ENCODE measurements around the gene NOTCH1. TPM values are rescaled to one million over a fixed set of nuclear protein-coding genes. Genes with fewer than 3 reads are reported as not detected.
A peak's percentile ranks its signal among the peaks of the same experiment; 100 is the strongest.

The NOTCH1 gene
- total RNA-seq, 2 experiments from 2014 or later, result 70.0 to 79.4 TPM

DNA sequence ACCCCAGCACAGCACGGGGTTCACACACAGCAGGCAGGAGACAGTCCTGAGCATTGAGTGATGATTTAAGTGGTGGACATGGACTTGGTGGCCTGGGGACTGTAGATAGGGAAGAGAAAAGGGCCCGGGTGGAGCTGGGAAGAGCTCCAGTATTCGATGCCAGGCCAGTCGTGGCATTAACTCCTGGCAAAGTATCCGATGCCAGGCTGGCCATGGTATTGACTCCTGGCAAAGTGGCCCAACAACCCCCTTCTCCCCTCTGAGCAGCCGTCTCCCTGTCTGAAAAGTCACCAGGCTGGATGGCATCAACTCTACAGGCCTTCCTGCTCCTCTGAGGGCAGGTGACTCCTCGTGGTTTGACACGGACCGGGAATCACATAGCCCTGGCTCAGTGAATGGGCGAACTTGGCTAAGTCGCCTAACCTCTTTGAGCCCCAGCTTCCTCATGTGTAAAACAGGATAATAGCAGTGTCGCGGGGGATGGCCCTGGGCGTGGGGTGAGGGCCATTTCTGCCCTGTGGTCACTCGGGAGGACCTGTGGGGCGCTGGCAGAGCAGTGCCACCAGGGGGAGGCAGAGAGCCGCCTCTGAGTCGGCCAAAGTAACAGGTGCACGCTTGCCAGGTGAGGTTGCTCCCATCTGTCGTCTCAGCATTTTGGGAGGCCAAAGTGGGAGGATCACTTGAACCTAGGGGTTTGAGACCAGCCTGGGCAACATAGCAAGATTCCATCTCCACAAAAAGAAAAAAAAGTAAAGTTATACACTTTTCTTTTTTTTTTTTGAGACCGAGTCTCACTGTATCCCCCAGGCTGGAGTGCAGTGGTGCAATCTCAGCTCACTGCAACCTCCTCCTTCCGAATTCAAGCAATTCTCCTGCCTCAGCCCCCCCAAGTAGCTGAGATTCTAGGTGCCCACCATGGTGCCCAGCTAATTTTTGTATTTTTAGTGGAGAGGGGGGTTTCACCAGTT is 57.3 kb downstream of the NOTCH1 start:
- ChIA-PET POLR2A (interaction anchor here (0.6 kb wide), 1 partner anchor 859 kb away, joined by 9 read pairs; no protein-coding TSS in a partner anchor), CTCF (interaction anchor here (0.7 to 6.4 kb wide), 13 partner anchors 24 to 241 kb away, joined by 3 to 61 read pairs (median 5); no protein-coding TSS in a partner anchor)
- no peaks in the 10 kb centered on the region for H3K27me3 Mint-ChIP-seq
- no peaks in the 10 kb centered on the region for H3K9me3 Mint-ChIP-seq (ENCODE audit: low read depth)
- H3K4me1 Mint-ChIP-seq, result peaks cover 4% of the 10 kb centered on the region
- H3K4me3 Mint-ChIP-seq, result no peak overlapping the region
- ATAC-seq (peak; percentile 46), DNase-seq (peak; percentile 86)
- H3K27ac Mint-ChIP-seq, result no peak overlapping the region
- no peaks in the 10 kb centered on the region for H3K36me3 Mint-ChIP-seq (ENCODE audit: low read depth)
- intact Hi-C loops (cut with DNase I, micrococcal nuclease), result loop anchor here (1.0 kb wide), 2 partner anchors 142 to 143 kb away; no protein-coding TSS in a partner anchor

DNA sequence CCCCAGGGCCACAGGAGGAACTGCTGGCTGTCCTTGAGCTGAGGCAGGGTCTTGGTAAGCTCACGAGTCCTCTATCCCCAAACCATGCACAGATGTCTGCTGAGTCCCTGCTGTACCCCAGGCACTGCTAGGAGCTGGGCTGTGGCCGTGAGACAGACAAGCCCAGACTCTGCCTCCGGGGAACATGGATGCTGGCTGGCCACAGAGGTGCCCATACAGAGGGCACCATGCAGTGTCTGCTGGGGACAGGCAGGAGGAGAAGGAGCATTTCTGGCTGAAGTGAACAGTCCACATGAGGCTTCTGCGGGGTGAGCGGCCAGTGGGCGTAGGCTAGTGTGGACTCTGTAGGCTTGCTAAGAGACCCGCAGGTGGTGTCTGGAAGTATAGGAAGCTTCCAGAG is 58.2 kb downstream of the NOTCH1 start:
- ChIA-PET CTCF (interaction anchor here (0.6 to 6.4 kb wide), 10 partner anchors 52 to 620 kb away, joined by 3 to 61 read pairs (median 6); no protein-coding TSS in a partner anchor), POLR2A (no interaction called here)
- Mint-ChIP-seq H3K36me3 (ENCODE audit: low read depth) (peaks cover 2% of the 10 kb centered on the region), H3K4me1 (peaks cover 4% of the 10 kb centered on the region), H3K27me3 (no peaks in the 10 kb centered on the region), H3K27ac (no peak overlapping the region), H3K9me3 (ENCODE audit: low read depth) (no peaks in the 10 kb centered on the region), H3K4me3 (no peak overlapping the region)
- DNase-seq, result no peak
- intact Hi-C loops (cut with DNase I, micrococcal nuclease), result loop anchor here (1.0 kb wide), 2 partner anchors 143 to 144 kb away; no protein-coding TSS in a partner anchor
- no peak for ATAC-seq

DNA sequence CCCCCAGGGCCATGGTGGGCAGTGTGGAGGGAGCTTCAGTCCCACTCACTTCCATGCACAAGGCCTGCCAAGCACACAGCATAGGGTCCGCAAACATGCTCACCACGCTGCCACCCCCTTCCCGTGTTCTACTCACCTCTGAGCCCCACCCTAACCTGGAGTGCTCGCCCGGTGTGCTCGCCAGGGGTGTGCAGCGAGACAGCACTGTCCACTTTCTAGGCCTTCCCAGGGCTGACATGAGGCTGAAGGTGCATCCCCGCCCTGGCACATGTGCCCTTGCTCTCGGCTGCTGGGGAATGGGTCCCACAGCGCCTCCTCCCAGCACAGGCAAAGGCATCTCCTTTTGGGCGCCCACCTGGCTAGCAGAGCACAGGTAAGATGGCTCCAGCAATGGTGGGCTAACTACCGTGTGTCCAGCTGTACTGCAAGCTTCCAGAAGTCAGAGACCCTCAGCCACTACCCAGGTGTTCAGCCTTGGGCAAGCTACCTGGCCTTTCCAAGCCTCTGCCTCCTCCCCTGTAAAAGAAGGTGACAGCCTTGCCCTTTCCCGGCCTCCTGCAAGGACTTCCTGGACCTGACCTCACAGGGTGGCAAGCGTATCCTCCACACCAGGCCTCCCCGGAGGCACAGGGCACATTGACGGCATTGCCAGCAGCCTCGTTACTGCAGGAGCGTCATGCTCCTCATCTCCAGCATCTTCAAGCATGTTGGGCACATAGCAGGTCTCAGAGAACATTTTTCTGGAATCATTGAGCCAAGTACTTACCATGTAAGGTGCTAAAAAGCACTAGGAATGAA is 58.8 kb downstream of the NOTCH1 start:
- Mint-ChIP-seq H3K4me1 (peaks cover 7% of the 10 kb centered on the region), H3K27ac (no peak overlapping the region), H3K4me3 (no peak overlapping the region), H3K27me3 (no peaks in the 10 kb centered on the region), H3K36me3 (ENCODE audit: low read depth) (peaks cover 5% of the 10 kb centered on the region), H3K9me3 (ENCODE audit: low read depth) (no peaks in the 10 kb centered on the region)
- ChIA-PET POLR2A (no interaction called here), CTCF (interaction anchor here (0.5 to 6.4 kb wide), 11 partner anchors 53 to 462 kb away, joined by 3 to 61 read pairs (median 6); no protein-coding TSS in a partner anchor)
- intact Hi-C loops (cut with DNase I, micrococcal nuclease), result no loop called here
- ATAC-seq (no peak), DNase-seq (no peak)

DNA sequence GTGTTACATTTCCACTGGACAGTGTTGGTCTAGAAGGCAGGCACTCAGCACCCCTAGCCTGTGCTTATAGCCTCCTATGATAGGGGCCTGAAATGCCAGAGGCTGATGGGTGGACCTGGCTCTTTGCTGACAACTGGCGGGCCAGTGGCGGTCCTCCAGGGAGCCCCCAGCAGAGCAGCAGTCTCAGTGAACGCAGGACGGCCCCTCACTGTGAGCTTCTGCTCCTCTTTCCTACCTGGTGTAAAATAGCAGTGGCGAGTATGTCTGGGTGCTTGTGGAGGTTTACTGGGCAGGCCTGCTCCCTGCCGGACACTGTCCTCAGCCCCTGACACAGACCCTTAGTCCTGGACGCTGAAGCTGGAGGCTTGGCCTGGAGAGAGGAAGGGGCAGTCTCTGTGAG is 59.7 kb downstream of the NOTCH1 start:
- ATAC-seq, result no peak
- no peak for DNase-seq
- intact Hi-C loops (cut with DNase I, micrococcal nuclease), result no loop called here
- peaks cover 10% of the 10 kb centered on the region for H3K36me3 Mint-ChIP-seq (ENCODE audit: low read depth)
- H3K4me1 Mint-ChIP-seq, result peaks cover 16% of the 10 kb centered on the region
- CTCF ChIA-PET, result interaction anchor here (0.5 to 6.4 kb wide), 11 partner anchors 42 to 610 kb away, joined by 3 to 61 read pairs (median 6); no protein-coding TSS in a partner anchor
- no peaks in the 10 kb centered on the region for H3K27me3 Mint-ChIP-seq
- no peak overlapping the region for H3K27ac Mint-ChIP-seq
- no peaks in the 10 kb centered on the region for H3K9me3 Mint-ChIP-seq (ENCODE audit: low read depth)
- no peak overlapping the region for H3K4me3 Mint-ChIP-seq
- POLR2A ChIA-PET, result no interaction called here

DNA sequence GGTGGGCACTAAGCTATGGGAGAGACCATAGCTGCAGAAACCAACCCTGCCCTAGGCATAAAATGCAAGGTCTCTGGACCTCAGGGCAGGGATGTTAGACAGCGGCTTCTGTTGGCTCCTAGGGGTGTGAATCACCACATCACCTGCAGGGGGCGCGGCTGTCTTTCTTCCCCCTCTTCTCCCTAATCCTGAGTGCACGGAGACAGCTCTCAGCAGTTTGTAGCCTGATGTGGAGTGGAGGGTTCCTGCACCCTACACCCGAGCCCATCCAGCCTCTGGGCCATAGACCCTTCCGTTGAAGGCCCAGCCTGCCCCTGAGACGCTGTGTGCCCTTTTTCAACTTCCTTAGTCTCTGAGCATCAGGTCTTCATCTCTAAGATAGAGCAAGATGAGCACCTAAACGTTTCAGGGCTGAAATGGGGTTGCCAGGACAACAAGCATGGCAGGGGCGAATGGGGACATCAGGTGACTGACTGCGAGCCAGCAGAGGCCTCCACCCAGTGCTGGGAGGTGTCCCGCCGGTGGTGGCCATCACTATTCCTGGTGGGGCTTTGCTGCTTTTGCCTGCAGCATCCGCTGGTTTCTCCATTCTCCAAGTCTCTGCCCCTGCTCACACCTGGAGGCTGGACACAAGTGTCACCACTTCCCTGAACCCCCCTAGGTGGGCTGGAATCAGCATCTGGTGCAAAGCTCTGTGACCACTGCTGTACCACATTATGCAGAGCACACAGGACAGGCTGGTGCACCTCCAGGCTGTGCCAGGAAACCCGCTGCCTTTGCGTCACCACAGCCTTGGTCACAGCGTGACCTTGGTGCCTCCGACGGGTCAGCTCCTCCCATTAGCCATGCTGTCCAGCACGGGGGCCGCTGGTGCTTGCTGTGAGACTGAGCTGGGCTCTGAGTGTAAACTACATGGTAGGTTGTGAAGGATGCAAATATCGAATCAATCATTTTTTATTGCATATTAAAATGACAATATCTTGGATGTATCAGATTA is 60.5 kb downstream of the NOTCH1 start:
- ChIA-PET CTCF (interaction anchor here (0.6 to 6.4 kb wide), 17 partner anchors 10 to 610 kb away, joined by 3 to 61 read pairs (median 4); no protein-coding TSS in a partner anchor), POLR2A (interaction anchor here (0.6 kb wide), 1 partner anchor 463 kb away, joined by 3 read pairs; no protein-coding TSS in a partner anchor)
- DNase-seq (peak; percentile 92), ATAC-seq (peak; percentile 15)
- intact Hi-C loops (cut with DNase I, micrococcal nuclease), result loop anchor here (1.0 kb wide), 2 partner anchors 159 to 209 kb away; no protein-coding TSS in a partner anchor
- Mint-ChIP-seq H3K36me3 (ENCODE audit: low read depth) (peaks cover 10% of the 10 kb centered on the region), H3K4me3 (peak overlapping the region; percentile 46), H3K27ac (no peak overlapping the region), H3K4me1 (peaks cover 20% of the 10 kb centered on the region), H3K9me3 (ENCODE audit: low read depth) (no peaks in the 10 kb centered on the region), H3K27me3 (no peaks in the 10 kb centered on the region)

DNA sequence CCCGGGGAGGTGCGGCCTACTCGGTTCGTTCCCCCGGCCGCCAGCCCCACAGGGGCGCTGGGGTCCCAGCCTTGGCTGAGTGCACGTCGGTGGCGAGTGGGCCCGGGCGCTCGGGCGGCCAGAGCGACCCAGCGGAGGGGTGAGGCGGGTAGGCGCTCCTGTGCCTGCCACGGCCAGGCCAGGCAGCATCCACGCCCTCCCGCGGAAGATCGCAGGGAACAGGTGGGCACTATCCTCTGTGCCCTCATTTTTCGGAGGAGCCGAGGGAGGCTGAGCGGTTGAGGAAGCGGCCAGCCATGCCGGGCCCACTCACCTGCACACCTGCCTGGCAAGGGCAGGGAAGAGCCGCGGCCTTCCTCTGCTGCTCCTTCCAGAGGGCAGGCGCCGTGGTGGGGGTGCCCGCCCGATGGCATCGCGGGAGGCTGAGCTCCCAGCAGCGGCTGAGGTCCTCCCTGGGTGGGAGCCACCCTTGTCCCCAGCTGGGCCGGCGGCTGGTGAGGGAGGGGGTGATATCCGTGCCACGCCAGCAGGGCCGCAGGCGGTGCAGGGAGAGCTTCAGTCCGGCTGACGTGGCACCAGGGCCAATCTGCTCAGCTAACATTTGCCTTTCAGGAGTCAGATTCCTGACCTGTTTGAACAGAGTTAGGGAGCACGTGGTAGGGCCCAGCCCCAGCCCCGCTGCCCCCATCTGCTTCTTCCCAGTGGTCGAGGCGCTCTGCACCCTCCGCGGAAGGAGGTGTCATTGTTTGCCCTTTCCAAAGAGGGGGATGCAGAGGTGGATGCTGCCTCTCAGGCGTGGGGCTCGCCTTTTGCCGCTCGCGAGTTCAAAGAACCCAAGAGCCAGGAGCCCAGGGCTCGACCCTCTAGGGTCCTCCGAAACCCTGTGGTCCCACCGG is 61.4 kb downstream of the NOTCH1 start:
- ChIA-PET POLR2A (interaction anchor here (0.6 kb wide), 1 partner anchor 464 kb away, joined by 3 read pairs; no protein-coding TSS in a partner anchor), CTCF (interaction anchor here (0.7 to 6.4 kb wide), 12 partner anchors 11 to 241 kb away, joined by 3 to 61 read pairs (median 4); no protein-coding TSS in a partner anchor)
- Mint-ChIP-seq H3K4me3 (peak overlapping the region; percentile 46), H3K36me3 (ENCODE audit: low read depth) (peaks cover 14% of the 10 kb centered on the region), H3K27me3 (no peaks in the 10 kb centered on the region), H3K9me3 (ENCODE audit: low read depth) (no peaks in the 10 kb centered on the region), H3K4me1 (peaks cover 26% of the 10 kb centered on the region), H3K27ac (no peak overlapping the region)
- intact Hi-C loops (cut with DNase I, micrococcal nuclease), result loop anchor here (1.0 to 5.0 kb wide), 4 partner anchors 160 to 1133 kb away; partner anchors contain the start of gene EHMT1 (in 1 of the 2)
- ATAC-seq, result no peak
- peak; percentile 31 for DNase-seq

DNA sequence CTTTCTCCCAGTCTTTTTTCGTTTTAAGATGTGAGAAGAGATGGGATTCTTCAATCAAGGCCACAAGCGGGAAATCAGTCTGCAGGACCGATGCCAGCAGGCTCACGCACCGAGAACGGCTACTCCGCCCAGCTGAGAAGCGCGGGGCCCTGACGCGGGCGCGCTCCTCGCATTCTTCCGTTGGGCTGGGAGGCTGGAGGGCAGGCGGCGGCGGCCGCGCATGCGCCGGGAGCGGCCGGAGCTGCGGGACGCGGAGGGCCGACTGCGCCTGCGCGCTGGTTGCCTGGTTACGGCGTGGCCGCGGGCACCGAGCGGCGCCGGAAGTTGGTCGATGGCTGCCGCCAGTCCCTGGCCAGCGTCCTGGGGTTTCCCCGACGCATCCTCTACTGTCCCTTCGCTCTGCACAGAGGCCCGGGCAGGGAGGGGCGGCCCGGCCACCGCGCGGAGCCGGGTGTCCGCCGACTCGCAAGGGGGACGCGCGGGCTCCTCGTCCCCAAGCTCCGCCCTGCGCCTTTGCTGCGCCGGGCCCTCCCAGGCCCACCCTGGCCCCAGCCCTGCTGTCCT is 62.2 kb downstream of the NOTCH1 start:
- intact Hi-C loops (cut with DNase I, micrococcal nuclease), result loop anchor here (1.0 to 5.0 kb wide), 29 partner anchors 44 to 1134 kb away; partner anchors contain the start of genes ENTR1 (in 2 of the 2), INPP5E (in 2 of the 2), NOTCH1 (in 2 of the 2) and PMPCA (in 2 of the 2)
- ChIA-PET POLR2A (no interaction called here), CTCF (interaction anchor here (0.7 to 6.1 kb wide), 8 partner anchors 45 to 241 kb away, joined by 3 to 61 read pairs (median 8); no protein-coding TSS in a partner anchor)
- Mint-ChIP-seq H3K4me3 (peak overlapping the region; percentile 97), H3K27me3 (no peaks in the 10 kb centered on the region), H3K4me1 (peaks cover 32% of the 10 kb centered on the region), H3K36me3 (ENCODE audit: low read depth) (peaks cover 19% of the 10 kb centered on the region), H3K9me3 (ENCODE audit: low read depth) (no peaks in the 10 kb centered on the region), H3K27ac (peak overlapping the region; percentile 92)
- DNase-seq (peak; percentile 98), ATAC-seq (peak; percentile 67)

DNA sequence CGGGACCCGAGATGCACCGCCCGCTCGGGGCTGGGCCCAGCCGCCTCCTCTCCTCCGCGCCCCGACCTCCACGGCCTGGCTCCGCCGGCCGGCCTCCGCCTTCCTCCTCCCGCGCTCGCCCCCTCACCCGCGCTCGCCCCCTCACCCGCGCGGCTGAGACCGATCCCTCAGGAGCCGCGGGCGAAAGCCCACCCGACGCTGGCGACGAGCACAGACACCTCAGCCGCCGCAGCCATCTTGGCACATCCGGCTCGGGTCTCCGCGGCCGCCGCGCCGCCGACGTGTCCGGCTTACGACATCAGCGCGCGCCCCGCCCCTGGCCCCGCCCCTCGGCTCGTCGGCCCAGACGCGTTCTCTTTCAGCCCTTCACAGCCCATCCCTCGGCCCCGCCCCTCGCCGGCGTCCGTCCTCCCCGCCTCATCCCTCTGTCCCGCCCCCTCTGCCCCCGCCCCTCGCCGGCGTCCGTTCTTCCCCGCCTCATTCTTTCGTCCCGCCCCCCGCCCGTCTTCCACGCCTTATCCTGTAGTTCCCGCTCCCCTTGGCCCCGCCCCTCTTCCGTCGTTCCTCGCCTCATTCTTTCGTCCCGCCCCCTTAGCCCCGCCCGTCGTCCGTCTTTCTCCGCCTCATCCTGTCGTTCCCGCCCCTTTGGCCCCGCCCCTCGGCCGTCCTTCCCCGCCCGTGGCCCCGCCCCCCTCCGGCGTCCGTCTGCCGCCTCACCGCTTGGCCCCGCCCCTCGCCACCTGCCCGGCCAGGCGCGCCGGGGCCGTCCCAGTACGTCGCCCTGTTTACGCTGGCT is 62.9 kb downstream of the NOTCH1 start, which contains the start of gene SEC16A:
TSS of gene SEC16A (minus strand) at position 248 of the 796 bp plus-strand sequence. CDS start 5,425 bp downstream, outside the sequence.
- peak; percentile 100 for DNase-seq
- Mint-ChIP-seq H3K4me3 (peak within 1 kb of the TSS; percentile 97), H3K27ac (peak within 1 kb of the TSS; percentile 98), H3K9me3 (ENCODE audit: low read depth) (no peaks in the 10 kb centered on the region), H3K27me3 (no peaks in the 10 kb centered on the region), H3K36me3 (ENCODE audit: low read depth) (peaks cover 19% of the 10 kb centered on the region), H3K4me1 (peaks cover 35% of the 10 kb centered on the region)
- peak; percentile 76 for ATAC-seq
- intact Hi-C loops (cut with DNase I, micrococcal nuclease), result loop anchor here (1.0 to 5.0 kb wide), 29 partner anchors 44 to 1134 kb away; partner anchors contain the start of genes ENTR1 (in 2 of the 2), INPP5E (in 2 of the 2), NOTCH1 (in 2 of the 2) and PMPCA (in 2 of the 2)
- POLR2A ChIA-PET, result no interaction called here
- CTCF ChIA-PET, result interaction anchor here (0.7 to 6.1 kb wide), 3 partner anchors 50 to 144 kb away, joined by 3 to 61 read pairs (median 11); no protein-coding TSS in a partner anchor

Measured in activated CD4-positive, alpha-beta T cell treated with anti-CD3 and anti-CD28 coated beads for 36 hours (primary cell).